Lower leg skin (tissue), 4 donors: ENCODE results near the gene TPT1. TPM values are rescaled to one million over a fixed set of nuclear protein-coding genes. Genes with fewer than 3 reads are reported as not detected.

Source experiments
- DNase-seq, 2 donors: peaks; one replicate each; pipeline ENCODE4 v3.0.0-alpha.2; 2019; ENCODE audit warnings: low spot score in 2 of 2
- H3K4me3 ChIP-seq: fragments of 200-600 bp; sonication (generic); 2 replicates; pipeline ENCODE4 v1.5.1; 2017; ENCODE audit warnings: mild to moderate bottlenecking, low read depth; ENCODE audit not compliant: poor library complexity, severe bottlenecking
- POLR2A ChIP-seq, 2 donors: fragments of 450-650 bp; IDR thresholded peaks; one replicate each; pipeline ENCODE4 v1.6.1; 2016 to 2017; ENCODE audit warnings: antibody characterized with exemption in 2 of 2, mild to moderate bottlenecking in 1 of 2, moderate library complexity in 1 of 2
- whole genome bisulfite sequencing, 2 donors: methylation state at CpG; one replicate each; pipeline ENCODE4 v1.1.5; 2018; 5-methylcytosine and 5-hydroxymethylcytosine counted together
- intact Hi-C: fragments of 100-400 bp; cut with DNase I; formaldehyde crosslinking; loops from one replicate; pipeline ENCODE4 v1.15.0; 2023; ENCODE audit warnings: low total_unique reads
- total RNA-seq, 4 donors: library from RNA; depleted of rRNA; stranded (reverse); fragments of >200 nt; gene quantifications; one replicate each; pipeline ENCODE4 v1.1.0, GENCODE V29; 2016
- TF ChIP-seq, protein P1 (sequence below), 3 donors: fragments of 450-650 bp; IDR thresholded peaks; one replicate each; pipeline ENCODE4 v1.5.1; 2016; ENCODE audit warnings: antibody characterized with exemption in 3 of 3, mild to moderate bottlenecking in 3 of 3, moderate library complexity in 2 of 3

The TPT1 gene
- total RNA-seq, 4 donors from 2014 or later = 2,307 to 2,977 (median 2,645) TPM

DNA sequence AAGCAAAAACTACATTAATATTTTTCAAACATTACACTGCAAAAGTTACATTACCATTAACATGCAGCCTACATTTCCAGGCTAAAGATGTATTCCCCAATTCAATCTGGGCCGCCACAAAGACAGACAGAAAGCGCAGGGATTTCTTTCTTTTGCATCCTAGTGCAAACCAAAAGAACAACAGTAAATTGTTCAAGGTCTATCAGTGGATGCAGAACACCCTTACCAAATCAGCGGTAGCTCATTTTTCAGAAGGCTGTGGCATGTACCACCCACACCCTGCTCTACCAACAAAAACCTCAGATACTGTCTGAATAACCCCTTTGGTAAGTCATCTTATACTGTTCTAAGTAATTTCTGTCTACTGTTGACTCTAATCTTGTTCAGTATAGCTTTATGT lies 3.6 kb downstream of the TPT1 start:
- TF ChIP-seq, protein P1, sequence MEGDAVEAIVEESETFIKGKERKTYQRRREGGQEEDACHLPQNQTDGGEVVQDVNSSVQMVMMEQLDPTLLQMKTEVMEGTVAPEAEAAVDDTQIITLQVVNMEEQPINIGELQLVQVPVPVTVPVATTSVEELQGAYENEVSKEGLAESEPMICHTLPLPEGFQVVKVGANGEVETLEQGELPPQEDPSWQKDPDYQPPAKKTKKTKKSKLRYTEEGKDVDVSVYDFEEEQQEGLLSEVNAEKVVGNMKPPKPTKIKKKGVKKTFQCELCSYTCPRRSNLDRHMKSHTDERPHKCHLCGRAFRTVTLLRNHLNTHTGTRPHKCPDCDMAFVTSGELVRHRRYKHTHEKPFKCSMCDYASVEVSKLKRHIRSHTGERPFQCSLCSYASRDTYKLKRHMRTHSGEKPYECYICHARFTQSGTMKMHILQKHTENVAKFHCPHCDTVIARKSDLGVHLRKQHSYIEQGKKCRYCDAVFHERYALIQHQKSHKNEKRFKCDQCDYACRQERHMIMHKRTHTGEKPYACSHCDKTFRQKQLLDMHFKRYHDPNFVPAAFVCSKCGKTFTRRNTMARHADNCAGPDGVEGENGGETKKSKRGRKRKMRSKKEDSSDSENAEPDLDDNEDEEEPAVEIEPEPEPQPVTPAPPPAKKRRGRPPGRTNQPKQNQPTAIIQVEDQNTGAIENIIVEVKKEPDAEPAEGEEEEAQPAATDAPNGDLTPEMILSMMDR (IDR thresholded peaks at IDR 0.05) = no peak
- no peak for TF ChIP-seq POLR2A (IDR thresholded peaks at IDR 0.05)
- no peak overlapping the region for H3K4me3 ChIP-seq
- intact Hi-C loops = no loop called here
- 86 to 88% methylated on average over 3 of the region's 3 CpGs for WGBS, 2 donors
- no peak for DNase-seq

DNA sequence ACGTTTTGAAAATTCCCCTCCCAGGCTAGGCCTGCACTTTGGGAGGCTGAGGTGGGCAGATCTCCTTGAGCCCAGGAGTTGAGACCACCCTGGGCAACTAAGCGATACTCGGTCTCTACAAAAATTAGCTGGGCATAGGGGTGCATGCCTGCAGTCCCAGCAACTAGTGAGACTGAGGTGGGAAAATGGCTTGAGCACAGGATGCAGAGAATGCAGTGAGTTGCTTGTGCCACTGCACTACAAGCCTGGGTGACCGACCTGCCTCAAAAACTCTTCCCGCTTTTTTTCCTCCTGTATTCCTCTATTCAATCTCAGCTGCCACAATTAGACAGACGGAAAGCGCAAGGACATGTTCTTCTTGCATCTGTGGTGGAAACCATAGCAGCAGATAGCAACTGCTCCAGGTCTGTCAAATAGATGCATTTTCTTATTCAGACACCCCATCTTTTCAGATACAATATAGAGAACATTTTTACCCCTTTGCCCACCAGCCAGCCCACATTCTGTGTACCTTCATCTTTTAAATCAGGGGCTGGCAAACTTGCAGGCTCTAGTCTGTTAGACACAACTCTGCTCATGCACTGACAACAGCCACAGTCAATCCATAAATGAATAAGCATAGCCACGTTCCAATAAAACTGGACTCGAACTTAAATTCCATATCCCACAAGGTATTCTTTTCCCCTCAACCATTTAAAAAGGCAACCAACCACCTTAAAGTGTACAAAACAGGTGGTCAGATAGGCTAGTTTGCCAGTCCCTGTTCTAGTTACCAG lies 4.8 kb downstream of the TPT1 start:
- TF ChIP-seq, protein P1 (IDR thresholded peaks at IDR 0.05) = no peak
- no peak for TF ChIP-seq POLR2A (IDR thresholded peaks at IDR 0.05)
- 81 to 82% methylated on average over 9 of the region's 9 CpGs for WGBS, 2 donors
- intact Hi-C loops = no loop called here
- no peak overlapping the region for H3K4me3 ChIP-seq
- no peak for DNase-seq

DNA sequence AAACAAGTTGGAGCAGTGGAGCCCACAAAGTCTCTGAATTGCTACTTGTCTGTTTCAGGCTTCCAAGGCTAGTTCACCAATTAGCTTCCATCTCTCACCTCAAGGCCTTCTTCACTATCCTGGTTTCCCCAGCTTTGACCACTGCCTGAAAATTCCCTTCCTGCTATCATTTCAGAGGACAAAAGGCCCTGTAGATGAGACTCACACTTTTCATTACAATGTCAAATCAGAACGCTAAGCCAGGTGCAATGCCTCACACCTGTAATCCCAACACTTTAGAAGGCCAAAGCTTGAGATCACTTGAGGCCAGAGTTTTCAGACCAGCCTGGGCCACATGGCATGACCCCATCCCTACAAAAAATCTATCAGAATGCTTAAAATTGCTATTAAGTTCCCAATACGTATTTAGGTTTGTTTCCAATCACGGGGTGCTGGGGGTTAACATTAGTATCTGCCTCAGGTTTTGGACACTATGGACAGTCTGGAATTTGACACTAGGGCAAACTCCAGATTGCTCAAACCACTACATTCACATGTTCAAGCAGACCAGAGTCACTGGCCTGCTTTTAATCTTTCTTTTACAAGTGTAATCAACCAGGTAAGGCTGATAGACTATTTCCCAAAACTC lies 5.5 kb downstream of the TPT1 start:
- DNase-seq = no peak
- intact Hi-C loops = no loop called here
- H3K4me3 ChIP-seq = no peak overlapping the region
- no peak for TF ChIP-seq POLR2A (IDR thresholded peaks at IDR 0.05)
- TF ChIP-seq, protein P1 (IDR thresholded peaks at IDR 0.05) = no peak
- 67 to 70% methylated on average over 3 of the region's 3 CpGs for WGBS, 2 donors

DNA sequence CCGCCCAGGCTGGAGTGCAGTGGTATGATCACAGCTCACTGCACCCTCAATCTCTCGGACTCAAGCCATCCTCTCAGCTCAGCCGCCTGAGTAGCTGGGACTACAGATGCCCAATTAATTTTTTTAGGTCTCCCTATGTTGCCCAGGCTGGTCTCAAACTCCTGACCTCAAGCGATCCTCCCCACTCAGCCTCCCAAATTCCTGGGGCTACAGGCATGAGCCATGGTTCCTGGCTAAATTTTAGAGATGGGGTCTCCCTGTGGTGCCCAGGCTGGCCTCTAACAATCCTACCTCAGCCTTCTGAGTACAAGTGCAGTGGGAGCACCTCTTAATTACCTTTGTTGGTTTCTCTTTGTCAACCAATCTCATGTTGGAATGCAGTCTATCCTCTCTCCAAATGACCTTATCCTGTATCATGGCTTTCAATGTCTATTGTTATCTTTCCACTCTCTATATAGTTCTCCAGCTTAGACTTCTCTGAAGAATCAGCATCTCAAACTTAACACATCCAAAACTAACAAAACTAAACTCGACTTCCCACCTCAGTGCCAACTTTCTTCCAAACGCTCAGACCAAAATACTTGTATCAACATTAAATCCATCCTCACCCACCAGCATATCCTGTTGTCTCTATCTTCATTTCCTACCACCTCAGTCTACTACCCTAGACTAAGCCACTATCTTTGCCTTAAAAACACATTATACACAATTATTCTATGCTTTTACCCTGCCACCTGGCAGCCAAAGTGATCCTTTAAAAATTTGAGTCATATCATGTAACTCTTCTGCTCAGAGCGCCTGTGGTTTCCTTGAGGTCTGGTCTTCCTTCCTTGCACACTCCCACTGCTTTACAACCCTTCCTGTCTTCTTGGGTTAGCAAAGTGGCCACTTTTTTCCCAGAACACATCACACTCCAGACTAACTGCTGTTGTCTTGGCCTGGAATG lies 6.7 kb downstream of the TPT1 start:
- TF ChIP-seq POLR2A (IDR thresholded peaks at IDR 0.05) = no peak
- TF ChIP-seq, protein P1 (IDR thresholded peaks at IDR 0.05) = no peak
- H3K4me3 ChIP-seq = no peak overlapping the region
- intact Hi-C loops = no loop called here
- WGBS, 2 donors = 75 to 80% methylated on average over 7 of the region's 7 CpGs
- no peak for DNase-seq

DNA sequence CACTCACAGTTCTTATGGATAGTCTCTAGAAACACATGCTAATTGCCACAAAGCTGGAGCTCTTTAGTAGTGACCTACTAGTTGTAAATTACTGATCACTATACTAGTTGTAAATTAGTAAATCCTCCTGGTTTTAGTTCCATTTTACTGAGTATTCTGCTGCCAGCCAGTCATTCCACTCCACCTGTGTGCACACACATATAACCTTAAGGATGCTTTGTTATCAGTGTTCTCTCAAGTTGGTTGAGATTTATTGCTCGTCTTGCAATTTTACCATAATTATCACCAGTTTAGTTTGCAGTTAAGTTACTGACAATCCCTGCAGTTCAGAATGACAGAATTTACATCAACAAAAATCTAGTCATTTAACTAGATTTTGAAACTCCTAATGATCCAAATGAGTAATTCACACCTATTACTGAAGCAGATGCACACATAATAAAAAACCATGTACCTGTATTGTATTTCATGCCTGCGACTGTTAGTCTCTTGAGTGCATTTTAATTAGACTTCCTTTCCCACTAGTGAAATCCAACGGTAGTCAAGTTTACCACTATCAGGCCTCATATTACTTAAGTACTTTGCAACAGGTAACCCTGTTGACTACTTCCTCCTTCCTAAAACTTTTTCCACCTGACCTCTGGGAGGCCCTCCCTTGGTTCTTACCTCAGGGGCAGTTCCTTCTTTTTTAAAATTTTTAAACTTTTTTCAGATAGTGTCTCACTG lies 7.6 kb downstream of the TPT1 start:
- intact Hi-C loops = no loop called here
- DNase-seq = no peak
- no peak overlapping the region for H3K4me3 ChIP-seq
- TF ChIP-seq, protein P1 (IDR thresholded peaks at IDR 0.05) = no peak
- 80 to 87% methylated on average over 3 of the region's 3 CpGs for WGBS, 2 donors
